Measurements from ENCODE around the gene ZXDC.

Gene ZXDC

DNA sequence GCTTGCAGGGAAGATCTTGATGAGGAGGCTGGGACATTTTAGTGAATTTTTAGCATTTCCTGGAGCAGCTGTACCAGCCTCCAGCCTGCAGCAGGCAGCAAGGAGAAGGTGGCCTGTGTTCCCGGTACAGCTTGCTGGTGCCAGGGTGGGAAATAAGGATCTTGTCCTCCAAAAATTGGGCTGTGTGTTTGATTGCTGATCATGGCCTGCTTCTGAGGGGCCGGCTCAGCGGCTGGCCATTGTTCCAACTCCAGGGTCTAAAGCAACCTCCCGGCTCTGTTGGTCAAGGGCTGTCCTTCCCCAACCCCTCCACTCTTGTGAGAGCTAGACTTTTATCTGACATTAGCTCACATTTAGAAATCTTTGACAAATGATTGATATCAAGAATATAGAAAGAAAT is 75.9 kb downstream of the ZXDC start:
- Histone ChIP-seq H3K27me3 (ENCODE audit: control insufficient read depth, insufficient read depth, low read length) (peaks cover 30% of the 10 kb centered on the region), H3K9me3 (replicated peaks; ENCODE audit: low read length) (no peaks in the 10 kb centered on the region), H3K4me3 (ENCODE audit: low read length) (no peak overlapping the region), H3K4me2 (ENCODE audit: low read length) (no peak overlapping the region), H3K4me1 (ENCODE audit: control insufficient read depth, insufficient read depth, low read length) (no peaks in the 10 kb centered on the region), H3K9ac (ENCODE audit: low read depth, low read length) (no peak overlapping the region), H3K36me3 (ENCODE audit: insufficient read depth, low read length) (no peaks in the 10 kb centered on the region)

DNA sequence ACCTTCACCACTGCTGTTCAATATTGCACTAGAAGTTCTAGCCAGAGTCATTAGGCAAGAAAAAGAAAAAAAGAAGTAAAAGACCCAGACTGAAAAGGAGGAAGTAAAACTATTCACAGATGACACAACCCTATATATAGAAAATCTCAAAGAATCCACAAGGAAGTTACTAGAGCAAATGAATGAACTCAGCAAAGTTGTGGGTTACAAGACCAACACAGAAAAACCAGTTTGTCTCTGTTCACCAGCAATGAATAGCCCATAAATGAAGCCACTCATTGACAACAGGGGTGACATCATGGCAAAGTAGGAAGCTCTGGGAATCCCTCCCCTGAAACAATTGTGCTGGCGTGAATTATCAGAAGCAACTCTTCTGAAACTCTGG is 76.3 kb downstream of the ZXDC start:
- no peak overlapping the region for H3K4me3 ChIP-seq (ENCODE audit: low read length)
- peaks cover 3% of the 10 kb centered on the region for H3K4me1 ChIP-seq (ENCODE audit: control insufficient read depth, insufficient read depth, low read length)
- H3K9ac ChIP-seq (ENCODE audit: low read depth, low read length), result no peak overlapping the region
- no peak overlapping the region for H3K4me2 ChIP-seq (ENCODE audit: low read length)
- H3K9me3 ChIP-seq (replicated peaks; ENCODE audit: low read length), result no peaks in the 10 kb centered on the region
- no peaks in the 10 kb centered on the region for H3K36me3 ChIP-seq (ENCODE audit: insufficient read depth, low read length)
- H3K27me3 ChIP-seq (ENCODE audit: control insufficient read depth, insufficient read depth, low read length), result peaks cover 34% of the 10 kb centered on the region

- Histone ChIP-seq H3K4me1 (ENCODE audit: control insufficient read depth, insufficient read depth, low read length) (peaks cover 3% of the 10 kb centered on the region), H3K9me3 (replicated peaks; ENCODE audit: low read length) (no peaks in the 10 kb centered on the region), H3K9ac (ENCODE audit: low read depth, low read length) (no peak overlapping the region), H3K4me2 (ENCODE audit: low read length) (no peak overlapping the region), H3K4me3 (ENCODE audit: low read length) (no peak overlapping the region), H3K27me3 (ENCODE audit: control insufficient read depth, insufficient read depth, low read length) (peaks cover 35% of the 10 kb centered on the region), H3K36me3 (ENCODE audit: insufficient read depth, low read length) (no peaks in the 10 kb centered on the region)
These were observed 77.0 kb downstream of the ZXDC start for GRCh38 chr3:126398423-126399350.

DNA sequence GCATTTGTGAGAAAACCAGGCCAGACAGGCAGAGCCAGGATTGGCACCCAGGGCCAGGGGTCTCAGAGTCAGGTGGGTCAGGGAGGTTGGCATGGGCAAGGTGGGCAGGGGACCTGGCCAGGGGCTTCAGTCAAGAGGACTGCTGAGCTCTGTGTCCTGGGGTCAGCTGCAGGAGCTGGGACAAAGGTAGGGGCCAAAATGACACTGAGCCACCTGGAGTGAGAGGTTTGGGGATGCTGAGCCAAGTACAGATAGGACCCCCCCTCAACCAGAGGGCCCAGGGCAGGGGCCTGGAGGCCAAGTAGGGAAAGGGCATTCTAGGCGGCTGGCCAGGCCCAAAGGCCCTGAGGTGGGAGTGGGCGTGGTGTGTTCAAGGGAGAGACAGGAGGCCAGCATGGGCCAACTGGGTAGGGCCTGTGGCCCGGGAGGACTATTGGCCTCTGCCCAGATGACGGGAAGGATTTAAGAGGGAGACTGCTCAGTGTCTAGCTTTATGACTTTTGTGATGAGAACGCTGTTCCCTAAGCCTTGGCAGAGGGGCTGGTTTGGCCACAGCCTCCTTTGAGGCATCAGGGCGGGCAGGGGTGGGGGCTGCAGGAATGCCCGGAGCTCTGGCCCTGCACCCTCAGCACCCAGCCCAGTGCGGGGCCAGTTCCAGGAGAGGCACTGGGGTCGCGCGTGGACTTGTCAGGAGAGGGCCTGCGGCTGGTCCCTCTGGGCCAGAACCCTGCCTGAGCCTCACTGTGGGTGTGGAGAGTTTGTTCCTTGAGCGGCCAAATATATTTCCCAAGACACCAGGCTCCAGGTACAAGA is 77.9 kb downstream of the ZXDC start:
- H3K9ac ChIP-seq (ENCODE audit: low read depth, low read length), result no peak overlapping the region
- no peak overlapping the region for H3K4me2 ChIP-seq (ENCODE audit: low read length)
- peaks cover 3% of the 10 kb centered on the region for H3K4me1 ChIP-seq (ENCODE audit: control insufficient read depth, insufficient read depth, low read length)
- peaks cover 44% of the 10 kb centered on the region for H3K27me3 ChIP-seq (ENCODE audit: control insufficient read depth, insufficient read depth, low read length)
- no peaks in the 10 kb centered on the region for H3K9me3 ChIP-seq (replicated peaks; ENCODE audit: low read length)
- no peak overlapping the region for H3K4me3 ChIP-seq (ENCODE audit: low read length)
- H3K36me3 ChIP-seq (ENCODE audit: insufficient read depth, low read length), result no peaks in the 10 kb centered on the region

GRCh38 chr3:126396536-126396935 is 79.2 kb downstream of the ZXDC start:
- H3K4me1 ChIP-seq (ENCODE audit: control insufficient read depth, insufficient read depth, low read length), result peaks cover 3% of the 10 kb centered on the region
- H3K4me3 ChIP-seq (ENCODE audit: low read length), result no peak overlapping the region
- H3K9ac ChIP-seq (ENCODE audit: low read depth, low read length), result no peak overlapping the region
- no peaks in the 10 kb centered on the region for H3K9me3 ChIP-seq (replicated peaks; ENCODE audit: low read length)
- no peaks in the 10 kb centered on the region for H3K36me3 ChIP-seq (ENCODE audit: insufficient read depth, low read length)
- H3K27me3 ChIP-seq (ENCODE audit: control insufficient read depth, insufficient read depth, low read length), result peaks cover 52% of the 10 kb centered on the region
- H3K4me2 ChIP-seq (ENCODE audit: low read length), result no peak overlapping the region

- H3K9ac ChIP-seq (ENCODE audit: low read depth, low read length), result no peak overlapping the region
- no peak overlapping the region for H3K4me3 ChIP-seq (ENCODE audit: low read length)
- peaks cover 3% of the 10 kb centered on the region for H3K4me1 ChIP-seq (ENCODE audit: control insufficient read depth, insufficient read depth, low read length)
- no peaks in the 10 kb centered on the region for H3K9me3 ChIP-seq (replicated peaks; ENCODE audit: low read length)
- H3K27me3 ChIP-seq (ENCODE audit: control insufficient read depth, insufficient read depth, low read length), result peaks cover 57% of the 10 kb centered on the region
- H3K4me2 ChIP-seq (ENCODE audit: low read length), result no peak overlapping the region
- no peaks in the 10 kb centered on the region for H3K36me3 ChIP-seq (ENCODE audit: insufficient read depth, low read length)
These were observed 79.7 kb downstream of the ZXDC start for GRCh38 chr3:126395846-126396513.

DNA sequence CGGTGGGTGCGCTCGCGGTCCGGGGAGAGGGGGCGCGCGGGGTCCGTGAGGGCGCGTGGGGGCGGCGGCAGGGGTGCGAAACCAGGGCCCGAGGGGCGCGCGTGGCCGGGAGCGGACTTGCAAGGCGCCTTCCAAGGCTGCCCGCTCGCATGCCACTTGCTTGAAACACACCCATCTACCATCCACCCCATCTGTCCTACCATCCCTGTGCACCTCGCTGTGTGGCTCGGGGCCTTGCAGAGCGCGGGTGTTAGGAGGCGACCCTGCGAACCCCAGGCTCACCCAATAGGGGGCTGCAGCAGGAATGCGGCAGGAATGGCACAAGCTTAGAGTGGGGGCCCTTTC is 80.7 kb downstream of the ZXDC start:
- peaks cover 3% of the 10 kb centered on the region for H3K4me1 ChIP-seq (ENCODE audit: control insufficient read depth, insufficient read depth, low read length)
- H3K4me3 ChIP-seq (ENCODE audit: low read length), result no peak overlapping the region
- H3K9ac ChIP-seq (ENCODE audit: low read depth, low read length), result no peak overlapping the region
- H3K9me3 ChIP-seq (replicated peaks; ENCODE audit: low read length), result no peaks in the 10 kb centered on the region
- H3K4me2 ChIP-seq (ENCODE audit: low read length), result peak overlapping the region; percentile 44
- no peaks in the 10 kb centered on the region for H3K36me3 ChIP-seq (ENCODE audit: insufficient read depth, low read length)
- H3K27me3 ChIP-seq (ENCODE audit: control insufficient read depth, insufficient read depth, low read length), result peaks cover 67% of the 10 kb centered on the region

- Histone ChIP-seq H3K4me3 (ENCODE audit: low read length) (no peak within 1 kb of the TSS), H3K4me2 (ENCODE audit: low read length) (peak within 1 kb of the TSS; percentile 44), H3K27me3 (ENCODE audit: control insufficient read depth, insufficient read depth, low read length) (peaks cover 69% of the 10 kb centered on the region), H3K4me1 (ENCODE audit: control insufficient read depth, insufficient read depth, low read length) (peaks cover 6% of the 10 kb centered on the region), H3K36me3 (ENCODE audit: insufficient read depth, low read length) (no peaks in the 10 kb centered on the region), H3K9me3 (replicated peaks; ENCODE audit: low read length) (no peaks in the 10 kb centered on the region), H3K9ac (ENCODE audit: low read depth, low read length) (no peak within 1 kb of the TSS)
These were observed 81.3 kb downstream of the ZXDC start, which contains the start of gene CFAP100 for GRCh38 chr3:126394179-126394976. Gene CFAP100, plus strand, starts transcription at chr3:126394909. Its CDS starts 1,092 bp downstream, at chr3:126396001.

DNA sequence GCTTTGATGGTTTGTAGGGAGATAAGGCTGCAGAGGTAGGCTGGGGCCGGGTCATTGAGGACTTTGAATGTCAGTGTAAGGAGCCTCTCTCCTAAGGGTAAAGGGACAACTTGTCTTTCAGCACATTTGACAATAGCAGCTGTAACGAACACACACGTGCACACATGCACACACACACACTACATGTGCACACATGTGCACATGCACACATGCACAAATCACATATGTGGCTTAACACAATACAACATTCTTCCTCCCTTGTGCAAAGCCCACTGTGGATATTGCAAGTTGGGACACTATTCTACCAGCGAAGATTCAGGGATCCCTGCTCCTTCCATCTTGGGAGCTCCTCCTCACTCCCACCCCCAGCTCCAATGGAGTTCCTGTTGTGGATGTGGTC is 82.1 kb downstream of the ZXDC start:
- no peaks in the 10 kb centered on the region for H3K9me3 ChIP-seq (replicated peaks; ENCODE audit: low read length)
- peaks cover 11% of the 10 kb centered on the region for H3K4me1 ChIP-seq (ENCODE audit: control insufficient read depth, insufficient read depth, low read length)
- no peak overlapping the region for H3K4me2 ChIP-seq (ENCODE audit: low read length)
- H3K9ac ChIP-seq (ENCODE audit: low read depth, low read length), result no peak overlapping the region
- no peaks in the 10 kb centered on the region for H3K36me3 ChIP-seq (ENCODE audit: insufficient read depth, low read length)
- H3K4me3 ChIP-seq (ENCODE audit: low read length), result no peak overlapping the region
- peaks cover 69% of the 10 kb centered on the region for H3K27me3 ChIP-seq (ENCODE audit: control insufficient read depth, insufficient read depth, low read length)

GRCh38 chr3:126392246-126392645 is 83.4 kb downstream of the ZXDC start:
- Histone ChIP-seq H3K4me3 (ENCODE audit: low read length) (no peak overlapping the region), H3K4me1 (ENCODE audit: control insufficient read depth, insufficient read depth, low read length) (peaks cover 11% of the 10 kb centered on the region), H3K27me3 (ENCODE audit: control insufficient read depth, insufficient read depth, low read length) (peaks cover 69% of the 10 kb centered on the region), H3K9ac (ENCODE audit: low read depth, low read length) (no peak overlapping the region), H3K4me2 (ENCODE audit: low read length) (no peak overlapping the region), H3K9me3 (replicated peaks; ENCODE audit: low read length) (no peaks in the 10 kb centered on the region), H3K36me3 (ENCODE audit: insufficient read depth, low read length) (no peaks in the 10 kb centered on the region)

- H3K9ac ChIP-seq (ENCODE audit: low read depth, low read length), result no peak overlapping the region
- peaks cover 11% of the 10 kb centered on the region for H3K4me1 ChIP-seq (ENCODE audit: control insufficient read depth, insufficient read depth, low read length)
- no peaks in the 10 kb centered on the region for H3K36me3 ChIP-seq (ENCODE audit: insufficient read depth, low read length)
- peaks cover 69% of the 10 kb centered on the region for H3K27me3 ChIP-seq (ENCODE audit: control insufficient read depth, insufficient read depth, low read length)
- no peaks in the 10 kb centered on the region for H3K9me3 ChIP-seq (replicated peaks; ENCODE audit: low read length)
- no peak overlapping the region for H3K4me2 ChIP-seq (ENCODE audit: low read length)
- H3K4me3 ChIP-seq (ENCODE audit: low read length), result no peak overlapping the region
These were observed 84.1 kb downstream of the ZXDC start for GRCh38 chr3:126391631-126392030.
